Activated CD4-positive, alpha-beta T cell treated with anti-CD3 and anti-CD28 coated beads, Interleukin-10, Interleukin-2, amounts not matched to agents 100 ng/mL and 50 ng/mL, durations not matched to agents 16 hours and 8 hours (primary cell): ENCODE data around the gene FGGY.

Experiments used
- DNase-seq: peaks from one replicate; pipeline ENCODE4 v3.0.0-alpha.2; 2020

Gene FGGY

DNA sequence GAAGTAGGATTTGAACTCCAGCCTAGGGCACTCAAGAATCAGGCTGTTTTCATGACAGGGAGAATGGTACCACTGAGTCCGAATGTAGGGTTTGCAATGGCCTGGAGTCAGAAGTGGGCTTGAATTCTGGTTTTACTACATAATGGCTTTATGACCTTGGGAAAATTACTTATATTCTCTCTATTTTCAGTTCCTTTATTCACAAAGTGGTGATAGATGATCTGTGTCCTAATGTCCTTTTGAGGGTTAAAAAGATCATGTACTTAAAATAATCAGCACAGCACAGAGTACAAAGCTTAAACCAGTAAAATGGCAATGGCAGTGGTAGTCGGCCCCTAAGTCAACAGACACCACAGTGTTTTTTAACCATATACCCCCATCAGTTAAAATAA lies 454.1 kb downstream of the FGGY start:
- DNase-seq = no peak

DNA sequence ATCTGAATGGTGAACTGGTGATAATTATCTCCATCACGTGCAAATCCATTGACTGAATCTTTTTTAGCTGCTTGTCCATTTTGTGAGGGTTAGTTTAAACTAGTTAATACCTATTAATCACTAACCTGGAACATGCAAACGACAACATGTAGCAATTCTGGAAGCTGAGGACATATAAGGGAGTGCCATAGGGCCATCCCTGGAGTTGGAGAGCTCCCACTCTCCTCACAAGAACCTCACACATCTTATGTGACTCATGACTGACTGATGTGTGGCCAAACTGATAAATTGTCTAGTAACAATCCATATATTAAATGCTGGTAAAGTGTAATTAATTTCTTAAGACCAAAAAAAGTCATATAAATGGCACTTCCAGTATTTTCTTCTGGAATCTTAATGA lies 454.9 kb downstream of the FGGY start:
- no peak for DNase-seq

- DNase-seq = no peak
Measured at GRCh38 chr1:59752556-59753414, 455.9 kb downstream of the FGGY start.

DNA sequence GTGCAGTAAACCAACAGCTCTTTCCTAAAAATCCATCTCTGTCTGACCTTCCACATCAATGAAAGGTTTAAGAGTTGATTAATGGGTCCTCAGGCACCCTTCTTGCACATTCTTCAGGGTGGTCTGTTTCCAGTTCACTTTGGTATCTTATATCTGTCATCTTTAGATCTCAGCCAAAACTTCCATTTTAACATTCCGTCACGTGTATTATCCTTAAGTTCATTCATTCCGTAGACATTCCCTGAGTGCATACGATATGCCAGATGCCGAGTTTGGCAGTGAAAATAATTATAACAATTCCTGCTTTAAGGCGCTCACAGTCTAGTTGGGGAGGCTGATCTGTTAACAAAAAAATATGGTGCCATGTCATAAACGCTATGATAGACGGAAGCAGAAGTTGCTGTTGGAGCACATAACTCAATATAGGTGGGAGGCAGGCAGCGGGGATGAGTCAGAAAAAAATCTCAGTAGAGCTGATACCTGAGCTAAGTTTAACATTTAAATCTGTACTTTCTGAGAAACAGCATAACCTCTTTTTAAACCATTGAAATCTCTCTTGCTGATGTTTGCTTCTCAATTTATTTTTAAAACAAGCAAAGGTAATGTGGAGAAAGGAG lies 458.3 kb downstream of the FGGY start:
- no peak for DNase-seq

- DNase-seq = no peak
Measured at GRCh38 chr1:59757197-59757747, 460.4 kb downstream of the FGGY start.

- DNase-seq = peak; percentile 82
Measured at GRCh38 chr1:59759156-59759925, 462.4 kb downstream of the FGGY start.

GRCh38 chr1:59761443-59761842 lies 464.5 kb downstream of the FGGY start:
- DNase-seq = no peak

GRCh38 chr1:59763418-59763817 lies 466.5 kb downstream of the FGGY start:
- no peak for DNase-seq

DNA sequence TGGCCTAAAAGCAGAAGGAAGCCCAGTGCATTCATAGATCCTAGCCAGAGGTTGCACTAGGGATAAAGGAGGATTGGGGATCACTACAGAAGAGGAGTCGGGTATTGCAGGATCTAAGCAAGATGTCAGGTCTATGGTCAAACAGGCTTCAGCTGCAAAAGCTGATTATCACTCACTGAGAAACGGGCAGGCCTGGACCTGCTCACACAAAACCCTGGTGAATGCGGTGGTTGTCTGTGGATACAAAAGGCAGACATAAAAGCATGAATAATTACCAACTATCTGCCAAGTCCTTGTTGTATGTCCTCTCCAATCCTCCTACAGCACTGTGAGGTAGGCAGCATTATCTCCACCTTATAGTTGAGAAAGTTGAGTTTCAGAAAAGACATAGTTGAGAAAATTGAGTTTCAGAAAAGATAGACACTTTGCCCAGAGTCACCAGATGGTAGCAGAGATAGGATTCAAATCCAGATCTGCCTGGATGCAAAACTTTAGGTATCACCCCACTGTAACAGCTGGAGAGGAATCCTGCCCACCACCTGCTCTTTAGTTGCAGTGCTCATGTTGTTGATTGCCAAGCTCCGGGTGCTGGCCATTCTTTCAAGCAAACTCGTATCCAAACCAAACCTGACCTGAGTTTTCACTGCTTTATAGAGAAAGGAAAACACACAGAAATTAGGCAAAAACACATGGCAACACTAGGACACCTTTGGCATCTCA lies 468.3 kb downstream of the FGGY start:
- no peak for DNase-seq

DNA sequence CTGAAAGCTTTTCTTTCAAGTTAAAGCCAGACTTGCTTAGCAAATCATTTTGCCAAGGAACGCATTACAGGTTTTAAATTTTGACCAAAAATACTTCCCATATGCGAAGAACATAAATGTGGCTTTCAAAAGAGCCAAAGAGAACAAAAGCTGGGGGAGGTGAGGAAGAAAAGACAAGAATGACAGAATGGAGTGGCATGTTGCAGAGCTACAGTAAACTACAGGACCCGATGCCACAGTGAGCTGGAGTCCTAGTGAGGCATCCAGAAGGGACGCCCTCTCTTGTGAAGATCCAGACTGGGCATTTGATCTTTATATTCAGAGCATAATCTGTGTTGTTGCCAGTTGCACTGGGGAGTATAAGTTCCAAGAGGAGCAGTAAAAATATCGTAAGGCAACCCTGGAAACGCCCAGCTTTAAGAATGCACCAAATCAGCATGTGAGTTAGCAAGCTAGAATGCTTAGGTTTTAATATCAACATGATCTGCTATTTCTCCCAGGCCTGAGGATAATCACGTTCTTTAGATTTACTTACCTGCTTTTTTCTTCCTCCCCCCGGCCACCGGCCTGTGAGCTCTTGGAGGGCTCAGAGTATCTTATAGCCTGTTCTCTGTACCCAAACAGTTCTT lies 469.4 kb downstream of the FGGY start:
- DNase-seq = no peak

DNA sequence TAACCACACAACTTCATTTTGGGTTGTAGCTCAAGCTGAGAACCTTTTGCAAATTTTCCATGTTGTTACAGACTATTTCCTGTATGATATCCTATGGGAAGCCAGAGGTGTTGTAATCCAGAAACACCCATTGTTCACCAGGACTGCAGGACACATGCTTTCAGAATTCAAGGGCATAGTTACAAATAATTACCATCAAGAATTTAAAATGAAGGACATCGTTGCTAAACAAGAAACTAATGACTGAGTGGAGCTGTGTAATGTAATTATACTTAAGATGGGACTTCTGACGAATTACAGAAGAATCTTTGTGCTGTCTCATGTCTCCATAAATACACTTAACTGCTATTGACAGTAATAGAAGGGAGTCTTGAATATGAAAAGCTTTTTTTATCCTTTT lies 470.2 kb downstream of the FGGY start:
- no peak for DNase-seq

DNA sequence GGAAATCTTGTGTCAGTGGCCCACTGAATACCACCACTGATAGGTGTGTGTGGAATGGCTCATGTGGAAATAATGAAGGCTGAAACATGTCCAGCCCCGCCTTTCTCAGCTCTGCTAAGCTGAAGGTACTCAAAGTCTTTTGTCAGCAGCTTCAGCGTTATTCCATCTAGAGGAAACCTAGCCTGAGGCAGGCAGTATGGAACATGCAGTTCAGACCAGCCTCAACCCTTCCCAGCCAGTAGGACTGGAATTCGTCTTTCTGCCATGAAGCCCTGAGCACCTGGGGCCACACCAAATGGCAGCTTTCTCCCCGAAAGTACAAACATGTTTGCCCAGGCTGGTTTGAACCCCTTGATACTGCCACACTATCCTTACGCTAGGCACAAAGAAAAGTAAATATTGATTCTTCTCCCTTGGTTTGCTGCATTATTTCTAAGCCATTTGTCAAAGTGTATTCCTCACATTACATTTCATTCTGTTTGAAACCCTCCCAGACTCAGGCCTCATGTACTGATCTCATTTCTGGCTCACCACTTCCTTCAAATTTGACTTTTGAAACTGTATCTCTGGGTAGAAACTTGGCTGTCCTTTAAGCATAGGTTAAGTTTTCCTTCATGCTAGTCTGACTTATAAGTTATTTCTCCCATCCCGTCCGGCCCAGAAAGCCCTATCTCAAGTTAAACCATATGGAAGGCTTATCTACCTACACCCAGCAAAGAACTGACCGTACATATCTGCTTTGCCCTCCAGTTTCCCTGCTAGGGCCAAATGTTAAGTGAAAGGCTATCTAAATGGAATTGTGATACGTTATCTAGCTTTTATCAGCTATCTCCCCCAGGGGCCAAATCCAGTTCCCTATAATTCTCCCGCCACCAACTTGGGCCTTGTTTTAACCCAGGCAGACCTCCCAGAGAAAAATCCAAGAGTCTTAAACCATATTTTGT lies 472.2 kb downstream of the FGGY start:
- no peak for DNase-seq

DNA sequence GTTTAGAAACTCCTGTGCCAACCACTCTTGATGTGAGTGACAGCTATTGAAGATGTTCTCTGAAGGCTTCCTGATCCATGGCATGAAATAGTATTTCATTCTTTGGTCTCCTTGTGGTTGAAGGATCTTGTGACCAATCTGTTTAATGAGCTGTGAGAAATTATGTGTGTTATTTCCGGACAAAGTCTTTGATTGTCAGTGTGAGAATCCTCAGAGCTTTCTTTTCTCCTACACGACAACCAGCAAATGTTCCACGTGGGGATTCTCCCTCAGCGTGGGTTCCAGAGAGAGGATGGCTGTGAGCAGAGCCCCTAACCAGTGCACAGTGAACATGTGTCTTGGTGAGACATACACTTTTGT lies 472.8 kb downstream of the FGGY start:
- no peak for DNase-seq

GRCh38 chr1:59771361-59771760 lies 474.5 kb downstream of the FGGY start:
- DNase-seq = no peak

DNA sequence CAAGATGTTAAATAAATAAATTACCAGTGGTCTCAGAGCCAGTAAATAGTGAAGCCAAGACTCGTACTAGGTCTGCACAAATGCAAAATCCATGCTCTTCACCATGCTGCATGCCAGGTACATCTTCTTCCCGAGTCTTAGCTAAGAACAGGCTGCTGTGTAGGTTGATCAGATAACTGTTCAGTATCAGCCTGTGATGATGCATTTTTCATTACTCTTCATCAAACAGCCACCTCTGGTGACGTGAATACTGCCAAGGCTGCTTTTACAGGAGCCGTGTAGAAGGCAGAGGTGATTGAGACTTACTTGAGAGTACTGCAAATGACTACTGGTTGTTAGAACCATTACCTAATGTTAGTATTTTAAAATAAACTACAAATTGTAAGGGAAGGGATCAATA lies 478.6 kb downstream of the FGGY start:
- no peak for DNase-seq

GRCh38 chr1:59776960-59777852 lies 480.3 kb downstream of the FGGY start:
- DNase-seq = no peak

- no peak for DNase-seq
Measured at GRCh38 chr1:59779949-59780348, 483.1 kb downstream of the FGGY start.

DNA sequence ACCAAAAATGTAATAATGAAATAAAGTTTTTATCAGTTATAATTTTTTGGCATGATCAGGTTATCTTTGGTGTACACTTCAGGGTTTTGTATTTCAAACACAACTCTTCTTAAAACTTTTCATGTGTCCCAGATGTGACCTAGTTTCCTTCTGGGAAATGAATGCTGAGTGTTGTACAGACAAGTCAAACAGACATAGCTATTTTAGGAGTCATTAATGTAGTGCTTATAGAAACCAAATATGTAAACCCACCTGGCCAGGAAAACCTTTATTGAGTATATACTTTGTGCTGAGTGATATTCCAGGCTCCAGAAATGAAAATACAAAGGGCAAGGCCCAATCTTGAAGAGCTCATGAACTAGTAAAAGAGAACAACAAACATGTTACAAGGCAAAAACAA lies 491.9 kb downstream of the FGGY start:
- no peak for DNase-seq

- no peak for DNase-seq
Measured at GRCh38 chr1:59798600-59798999, 501.7 kb downstream of the FGGY start.

DNA sequence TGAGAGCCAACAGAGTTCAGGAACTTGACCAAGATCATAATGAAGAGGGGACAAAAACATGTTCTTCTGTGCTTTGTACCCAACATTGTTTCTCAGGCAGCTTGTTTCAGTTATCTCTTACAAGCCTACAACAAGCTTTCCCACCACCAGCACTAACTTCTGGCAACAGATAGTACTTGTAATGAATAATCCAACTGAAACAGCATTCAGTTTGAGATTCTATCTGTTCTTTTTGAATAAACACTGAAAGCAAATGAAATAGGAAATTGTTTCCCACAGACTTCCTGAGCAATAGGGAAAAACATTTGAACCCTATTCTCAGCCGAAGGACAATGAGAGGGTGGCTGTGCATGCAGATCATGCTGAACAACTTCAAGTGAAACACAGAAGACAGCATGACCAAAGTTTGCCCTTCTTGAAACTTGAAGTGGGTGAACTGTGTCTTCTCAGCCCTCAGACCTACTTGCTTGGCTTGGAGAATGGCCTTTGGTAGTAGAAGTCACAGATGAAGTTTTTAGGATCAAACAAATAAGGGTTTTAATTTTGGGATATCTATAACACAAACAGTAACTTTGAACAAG lies 506.7 kb downstream of the FGGY start:
- DNase-seq = no peak
